GM06990 (cell line): ENCODE data around the gene JMJD8.

Source experiments
- DNase-seq: peaks from one replicate; pipeline ENCODE4 v3.0.0-alpha.2; 2011; ENCODE audit not compliant: insufficient read length; ENCODE audit errors: extremely low read depth
- H3K27me3 ChIP-seq: replicated peaks from 2 replicates; pipeline ENCODE4 v1.6.0; 2011; ENCODE audit warnings: low read length; ENCODE audit not compliant: control insufficient read depth, insufficient read depth
- H3K36me3 ChIP-seq: 2 replicates; pipeline ENCODE4 v1.5.1; 2011; ENCODE audit warnings: low read length; ENCODE audit not compliant: control insufficient read depth, insufficient read depth
- H3K4me3 ChIP-seq: replicated peaks from 2 replicates; pipeline ENCODE4 v1.5.1; 2011; ENCODE audit warnings: low read depth, mild to moderate bottlenecking, control low read depth, low read length
- TF ChIP-seq, protein P1 (sequence below): IDR thresholded peaks from 2 replicates; pipeline ENCODE4 v1.5.1; 2011; ENCODE audit warnings: low read length, control low read depth, mild to moderate bottlenecking, inconsistent platforms; ENCODE audit not compliant: insufficient read depth, poor library complexity, severe bottlenecking

JMJD8 gene

GRCh38 chr16:695355-696089, 11.4 kb upstream of the JMJD8 start:
- DNase-seq, result peak; percentile 76
- Histone ChIP-seq H3K4me3 (peak overlapping the region; percentile 61), H3K36me3 (no peaks in the 10 kb centered on the region), H3K27me3 (no peaks in the 10 kb centered on the region; the same call in 1 of the 2 replicates)
- TF ChIP-seq, protein P1, sequence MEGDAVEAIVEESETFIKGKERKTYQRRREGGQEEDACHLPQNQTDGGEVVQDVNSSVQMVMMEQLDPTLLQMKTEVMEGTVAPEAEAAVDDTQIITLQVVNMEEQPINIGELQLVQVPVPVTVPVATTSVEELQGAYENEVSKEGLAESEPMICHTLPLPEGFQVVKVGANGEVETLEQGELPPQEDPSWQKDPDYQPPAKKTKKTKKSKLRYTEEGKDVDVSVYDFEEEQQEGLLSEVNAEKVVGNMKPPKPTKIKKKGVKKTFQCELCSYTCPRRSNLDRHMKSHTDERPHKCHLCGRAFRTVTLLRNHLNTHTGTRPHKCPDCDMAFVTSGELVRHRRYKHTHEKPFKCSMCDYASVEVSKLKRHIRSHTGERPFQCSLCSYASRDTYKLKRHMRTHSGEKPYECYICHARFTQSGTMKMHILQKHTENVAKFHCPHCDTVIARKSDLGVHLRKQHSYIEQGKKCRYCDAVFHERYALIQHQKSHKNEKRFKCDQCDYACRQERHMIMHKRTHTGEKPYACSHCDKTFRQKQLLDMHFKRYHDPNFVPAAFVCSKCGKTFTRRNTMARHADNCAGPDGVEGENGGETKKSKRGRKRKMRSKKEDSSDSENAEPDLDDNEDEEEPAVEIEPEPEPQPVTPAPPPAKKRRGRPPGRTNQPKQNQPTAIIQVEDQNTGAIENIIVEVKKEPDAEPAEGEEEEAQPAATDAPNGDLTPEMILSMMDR, result no peak

- Histone ChIP-seq H3K36me3 (no peaks in the 10 kb centered on the region), H3K27me3 (no peaks in the 10 kb centered on the region; the same call in 1 of the 2 replicates), H3K4me3 (peak overlapping the region; percentile 55)
- no peak for DNase-seq
- TF ChIP-seq, protein P1, result no peak
These were observed 10.8 kb upstream of the JMJD8 start for GRCh38 chr16:694863-695354.

- Histone ChIP-seq H3K36me3 (no peaks in the 10 kb centered on the region), H3K4me3 (peak overlapping the region; percentile 55), H3K27me3 (no peaks in the 10 kb centered on the region; the same call in 1 of the 2 replicates)
- no peak for DNase-seq
- TF ChIP-seq, protein P1, result no peak
These were observed 10.2 kb upstream of the JMJD8 start for GRCh38 chr16:694187-694862.

GRCh38 chr16:693766-694165, 9.6 kb upstream of the JMJD8 start:
- Histone ChIP-seq H3K4me3 (no peak overlapping the region), H3K36me3 (no peaks in the 10 kb centered on the region), H3K27me3 (no peaks in the 10 kb centered on the region; the same call in 1 of the 2 replicates)
- DNase-seq, result no peak
- TF ChIP-seq, protein P1, result no peak

DNA sequence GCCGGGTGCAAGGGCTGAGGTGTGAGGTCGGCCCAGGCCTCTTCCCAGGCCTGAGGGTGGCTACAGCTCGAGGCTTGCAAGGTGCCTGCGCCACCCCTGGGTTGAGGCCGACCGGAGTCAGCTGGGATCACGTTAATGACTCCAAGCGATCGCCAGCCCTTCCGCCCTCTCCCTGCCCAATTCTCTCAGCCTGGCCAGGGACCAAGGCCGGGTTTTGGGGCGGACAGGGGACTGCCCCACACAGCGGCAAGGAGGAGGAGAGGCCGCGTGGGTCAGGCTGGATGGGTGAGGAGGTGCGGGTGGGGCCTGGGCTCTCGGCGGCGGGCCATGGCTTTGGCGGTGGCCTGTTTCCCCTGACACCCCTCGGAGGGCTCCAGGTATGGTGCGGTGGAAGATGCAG, 9.2 kb upstream of the JMJD8 start:
- H3K27me3 ChIP-seq, result no peaks in the 10 kb centered on the region; the same call in 1 of the 2 replicates
- H3K4me3 ChIP-seq, result no peak overlapping the region
- no peak for DNase-seq
- H3K36me3 ChIP-seq, result no peaks in the 10 kb centered on the region
- TF ChIP-seq, protein P1, result no peak
